Brain pericyte (primary cell): ENCODE measurements around the gene DLGAP1.

Experiments
- DNase-seq: peaks from one replicate; pipeline ENCODE4 v3.0.0-alpha.2; 2012; ENCODE audit warnings: low read depth, low spot score

DLGAP1 gene

GRCh38 chr18:3552305-3552704 is 902.8 kb downstream of the DLGAP1 start:
- DNase-seq: no peak

- DNase-seq: no peak
Observed at GRCh38 chr18:3547891-3548615, 907.1 kb downstream of the DLGAP1 start.

- DNase-seq: no peak
Observed at GRCh38 chr18:3546106-3546505, 909.0 kb downstream of the DLGAP1 start.

GRCh38 chr18:3544537-3544936 is 910.6 kb downstream of the DLGAP1 start:
- no peak for DNase-seq

GRCh38 chr18:3541549-3542386 is 913.3 kb downstream of the DLGAP1 start:
- no peak for DNase-seq

GRCh38 chr18:3540805-3541548 is 914.1 kb downstream of the DLGAP1 start:
- DNase-seq: no peak

GRCh38 chr18:3538954-3539617 is 916.0 kb downstream of the DLGAP1 start:
- DNase-seq: no peak

GRCh38 chr18:3538456-3538855 is 916.7 kb downstream of the DLGAP1 start:
- DNase-seq: no peak

GRCh38 chr18:3530807-3531206 is 924.3 kb downstream of the DLGAP1 start:
- no peak for DNase-seq

GRCh38 chr18:3529601-3530000 is 925.5 kb downstream of the DLGAP1 start:
- no peak for DNase-seq

GRCh38 chr18:3529077-3529476 is 926.0 kb downstream of the DLGAP1 start:
- no peak for DNase-seq

- no peak for DNase-seq
Observed at GRCh38 chr18:3528231-3528630, 926.9 kb downstream of the DLGAP1 start.

GRCh38 chr18:3526421-3527354 is 928.4 kb downstream of the DLGAP1 start:
- no peak for DNase-seq

- no peak for DNase-seq
Observed at GRCh38 chr18:3525870-3526420, 929.2 kb downstream of the DLGAP1 start.

GRCh38 chr18:3524706-3525105 is 930.4 kb downstream of the DLGAP1 start:
- no peak for DNase-seq

- DNase-seq: no peak
Observed at GRCh38 chr18:3520230-3521085, 934.6 kb downstream of the DLGAP1 start.

GRCh38 chr18:3514312-3515216 is 940.5 kb downstream of the DLGAP1 start:
- DNase-seq: no peak

- DNase-seq: no peak
Observed at GRCh38 chr18:3513481-3513880, 941.6 kb downstream of the DLGAP1 start.
